GM21786 (cell line): ENCODE measurements around the gene C1GALT1.
"Not testable (repeated sequence)": the region's sequence is repeated elsewhere in the genome, so short reads cannot be mapped to it uniquely, and the experiment has no call there.

ENCODE experiments used
- ATAC-seq: cut with Tn5 transposase; IDR thresholded peaks from one replicate; pipeline ENCODE4 v1.9.1; 2021; ENCODE audit not compliant: unreplicated experiment

Gene C1GALT1

GRCh38 chr7:7199592-7199991 is 17.2 kb downstream of the C1GALT1 start:
- not testable (repeated sequence) for ATAC-seq

- ATAC-seq, result not testable (repeated sequence)
Observed at GRCh38 chr7:7200255-7200654, 17.9 kb downstream of the C1GALT1 start.

- ATAC-seq, result peak; percentile 98
Observed at GRCh38 chr7:7201578-7202374, 19.4 kb downstream of the C1GALT1 start.

- ATAC-seq, result no peak
Observed at GRCh38 chr7:7202375-7202720, 20.0 kb downstream of the C1GALT1 start.

GRCh38 chr7:7203813-7204575 is 21.6 kb downstream of the C1GALT1 start:
- no peak for ATAC-seq

GRCh38 chr7:7207876-7208275 is 25.5 kb downstream of the C1GALT1 start:
- no peak for ATAC-seq

- ATAC-seq, result no peak
Observed at GRCh38 chr7:7208520-7208919, 26.2 kb downstream of the C1GALT1 start.

GRCh38 chr7:7209412-7210050 is 27.2 kb downstream of the C1GALT1 start:
- ATAC-seq, result no peak

- no peak for ATAC-seq
Observed at GRCh38 chr7:7210475-7211237, 28.3 kb downstream of the C1GALT1 start.

GRCh38 chr7:7212612-7213011 is 30.3 kb downstream of the C1GALT1 start:
- no peak for ATAC-seq

GRCh38 chr7:7214398-7215347 is 32.3 kb downstream of the C1GALT1 start:
- no peak for ATAC-seq

- ATAC-seq, result no peak
Observed at GRCh38 chr7:7216279-7216678, 33.9 kb downstream of the C1GALT1 start.

GRCh38 chr7:7219216-7219615 is 36.9 kb downstream of the C1GALT1 start:
- ATAC-seq, result no peak

GRCh38 chr7:7220821-7221220 is 38.5 kb downstream of the C1GALT1 start:
- ATAC-seq, result no peak

- ATAC-seq, result no peak
Observed at GRCh38 chr7:7221599-7222038, 39.3 kb downstream of the C1GALT1 start.

- no peak for ATAC-seq
Observed at GRCh38 chr7:7223250-7223649, 40.9 kb downstream of the C1GALT1 start.

GRCh38 chr7:7226407-7226806 is 44.1 kb downstream of the C1GALT1 start:
- no peak for ATAC-seq

GRCh38 chr7:7228472-7228871 is 46.1 kb downstream of the C1GALT1 start:
- no peak for ATAC-seq

GRCh38 chr7:7228967-7229366 is 46.6 kb downstream of the C1GALT1 start:
- no peak for ATAC-seq

GRCh38 chr7:7231000-7231399 is 48.7 kb downstream of the C1GALT1 start:
- no peak for ATAC-seq
